HFFc6 (cell line): ENCODE data around the gene DDR1. TPM values are rescaled to one million over a fixed set of nuclear protein-coding genes. Genes with fewer than 3 reads are reported as not detected.
"Not testable (repeated sequence)": the region's sequence is repeated elsewhere in the genome, so short reads cannot be mapped to it uniquely, and the experiment has no call there.

Experiments
- DNase-seq: peaks from one replicate; pipeline ENCODE4 v3.0.0-alpha.2; 2018
- H3K27ac Mint-ChIP-seq: 2 replicates; pipeline ENCODE4 v1.8.0; 2020; ENCODE audit warnings: mild to moderate bottlenecking, mixed read lengths
- H3K27me3 Mint-ChIP-seq: 2 replicates; pipeline ENCODE4 v1.8.0; 2021; ENCODE audit warnings: mild to moderate bottlenecking, moderate library complexity, mixed read lengths; ENCODE audit not compliant: insufficient read depth
- H3K36me3 Mint-ChIP-seq: 2 replicates; pipeline ENCODE4 v1.8.0; 2021; ENCODE audit warnings: low read depth, mixed read lengths
- H3K4me1 Mint-ChIP-seq: 2 replicates; pipeline ENCODE4 v1.8.0; 2020; ENCODE audit warnings: low read depth, mixed read lengths
- H3K4me3 Mint-ChIP-seq: 2 replicates; pipeline ENCODE4 v1.8.0; 2020; ENCODE audit warnings: mild to moderate bottlenecking, moderate library complexity, mixed read lengths
- H3K9me3 Mint-ChIP-seq: 2 replicates; pipeline ENCODE4 v1.8.0; 2020; ENCODE audit warnings: mild to moderate bottlenecking, mixed read lengths
- total RNA-seq, 6 experiments: library from RNA; stranded (reverse); fragmentation: NEBNext Ultra II Directional; extraction: Animal tissue kit (Norgen Biotek cat#: 25700); gene quantifications; 2 replicates in 1 of 6; 3 replicates in 5 of 6; pipeline ENCODE4 v1.2.3, GENCODE V29; 2021
- TF ChIP-seq, protein P1 (sequence below): fragments of 200-600 bp; sonication (generic); IDR thresholded peaks from 2 replicates; pipeline ENCODE4 v1.5.0; 2021; ENCODE audit warnings: antibody characterized with exemption, mild to moderate bottlenecking

DDR1 gene
- total RNA-seq, 6 experiments from 2014 or later: 28.0 to 42.5 (median 31.6) TPM

DNA sequence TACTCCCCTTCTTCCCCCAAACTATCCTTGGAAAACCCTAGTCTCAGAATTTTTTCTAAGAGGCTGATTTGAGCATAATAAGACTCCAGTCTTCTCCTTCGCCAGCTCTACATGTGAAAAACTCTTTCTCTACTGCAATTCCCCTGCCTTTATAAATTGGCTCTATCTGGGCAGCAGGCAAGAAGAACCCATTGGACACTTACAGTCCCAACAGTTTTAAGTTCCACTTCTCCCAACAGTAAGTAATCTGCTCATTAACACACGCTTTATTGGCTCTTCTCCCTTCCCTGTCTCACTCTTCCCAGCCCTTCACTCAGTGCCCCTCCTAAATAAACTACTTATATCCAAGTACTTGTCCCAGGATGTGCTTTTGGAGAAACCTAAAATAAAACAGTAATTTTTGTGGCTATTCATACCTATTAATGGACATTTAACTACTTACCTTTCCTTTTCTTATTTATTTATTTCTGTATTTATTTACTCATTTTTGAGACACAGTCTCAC, 11.1 kb upstream of the DDR1 start:
- Mint-ChIP-seq H3K9me3 (peaks cover 49% of the 10 kb centered on the region), H3K4me1 (peaks cover 13% of the 10 kb centered on the region), H3K36me3 (peaks cover 35% of the 10 kb centered on the region), H3K4me3 (no peak overlapping the region), H3K27me3 (no peaks in the 10 kb centered on the region; the same call in none of the 2 replicates), H3K27ac (no peak overlapping the region)
- TF ChIP-seq, protein P1, sequence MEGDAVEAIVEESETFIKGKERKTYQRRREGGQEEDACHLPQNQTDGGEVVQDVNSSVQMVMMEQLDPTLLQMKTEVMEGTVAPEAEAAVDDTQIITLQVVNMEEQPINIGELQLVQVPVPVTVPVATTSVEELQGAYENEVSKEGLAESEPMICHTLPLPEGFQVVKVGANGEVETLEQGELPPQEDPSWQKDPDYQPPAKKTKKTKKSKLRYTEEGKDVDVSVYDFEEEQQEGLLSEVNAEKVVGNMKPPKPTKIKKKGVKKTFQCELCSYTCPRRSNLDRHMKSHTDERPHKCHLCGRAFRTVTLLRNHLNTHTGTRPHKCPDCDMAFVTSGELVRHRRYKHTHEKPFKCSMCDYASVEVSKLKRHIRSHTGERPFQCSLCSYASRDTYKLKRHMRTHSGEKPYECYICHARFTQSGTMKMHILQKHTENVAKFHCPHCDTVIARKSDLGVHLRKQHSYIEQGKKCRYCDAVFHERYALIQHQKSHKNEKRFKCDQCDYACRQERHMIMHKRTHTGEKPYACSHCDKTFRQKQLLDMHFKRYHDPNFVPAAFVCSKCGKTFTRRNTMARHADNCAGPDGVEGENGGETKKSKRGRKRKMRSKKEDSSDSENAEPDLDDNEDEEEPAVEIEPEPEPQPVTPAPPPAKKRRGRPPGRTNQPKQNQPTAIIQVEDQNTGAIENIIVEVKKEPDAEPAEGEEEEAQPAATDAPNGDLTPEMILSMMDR: no peak
- DNase-seq: no peak

DNA sequence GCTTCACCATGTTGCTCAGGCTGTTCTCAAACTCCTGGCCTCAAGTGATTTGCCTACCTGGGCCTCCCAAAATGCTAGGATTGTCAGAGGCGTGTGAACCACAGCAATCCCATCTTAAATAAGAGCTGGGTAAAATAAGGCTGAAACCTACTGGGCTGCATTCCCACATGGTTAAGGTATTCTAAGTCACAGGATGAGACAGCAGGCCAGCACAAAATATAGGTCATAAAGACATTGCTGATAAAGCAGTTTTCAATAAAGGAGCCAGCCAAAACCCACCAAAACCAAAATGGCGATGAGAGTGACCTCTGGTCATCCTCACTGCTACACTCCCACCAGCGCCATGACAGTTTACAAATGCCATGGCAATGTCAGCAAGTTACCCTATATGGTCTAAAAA, 10.5 kb upstream of the DDR1 start:
- H3K27ac Mint-ChIP-seq, H3K4me3 Mint-ChIP-seq, H3K27me3 Mint-ChIP-seq, DNase-seq: not testable (repeated sequence)
- peaks cover 32% of the 10 kb centered on the region for H3K36me3 Mint-ChIP-seq
- H3K4me1 Mint-ChIP-seq: peaks cover 13% of the 10 kb centered on the region
- peaks cover 45% of the 10 kb centered on the region for H3K9me3 Mint-ChIP-seq

DNA sequence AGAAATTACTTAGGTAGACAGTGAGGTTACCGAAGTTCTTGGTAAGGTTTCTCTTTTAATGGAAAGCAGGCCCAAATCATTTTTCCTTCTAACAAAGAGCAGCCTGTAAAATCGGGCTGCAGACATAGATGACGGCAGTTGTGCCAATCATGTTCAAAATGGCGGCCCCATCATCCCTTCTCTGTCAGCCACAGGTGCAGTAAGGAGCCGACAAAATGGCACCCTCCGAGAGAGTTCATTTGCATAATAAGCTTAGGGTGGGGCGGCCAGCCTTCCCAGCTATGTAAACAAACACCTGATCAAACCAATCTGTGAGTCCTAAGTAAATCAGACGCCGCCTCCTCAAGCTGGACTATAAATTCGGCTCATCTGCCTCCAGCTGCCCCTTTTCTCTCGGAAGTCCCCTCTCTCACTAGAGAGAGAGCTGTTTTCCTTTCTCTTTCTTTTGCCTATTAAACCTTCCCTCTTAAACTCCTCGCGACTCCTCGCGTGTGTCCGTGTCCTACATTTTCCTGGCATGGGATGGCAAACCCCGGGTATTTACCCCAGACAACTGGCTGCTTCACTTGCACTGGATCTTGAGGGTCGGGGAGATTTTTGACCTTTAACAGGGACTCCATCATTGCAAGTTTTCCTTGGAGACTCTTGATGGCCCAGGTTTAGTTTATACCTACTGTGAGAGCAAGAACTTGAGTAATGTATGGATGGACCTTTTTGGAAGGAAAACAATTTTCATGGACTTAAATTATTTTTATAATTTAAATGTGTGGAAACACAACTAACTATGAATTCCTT, 8.9 kb upstream of the DDR1 start:
- Mint-ChIP-seq H3K9me3 (peaks cover 32% of the 10 kb centered on the region), H3K4me3 (no peak overlapping the region), H3K27ac (no peak overlapping the region), H3K4me1 (peaks cover 13% of the 10 kb centered on the region), H3K36me3 (peaks cover 22% of the 10 kb centered on the region), H3K27me3 (no peaks in the 10 kb centered on the region; the same call in none of the 2 replicates)
- DNase-seq: no peak
- TF ChIP-seq, protein P1: no peak

DNA sequence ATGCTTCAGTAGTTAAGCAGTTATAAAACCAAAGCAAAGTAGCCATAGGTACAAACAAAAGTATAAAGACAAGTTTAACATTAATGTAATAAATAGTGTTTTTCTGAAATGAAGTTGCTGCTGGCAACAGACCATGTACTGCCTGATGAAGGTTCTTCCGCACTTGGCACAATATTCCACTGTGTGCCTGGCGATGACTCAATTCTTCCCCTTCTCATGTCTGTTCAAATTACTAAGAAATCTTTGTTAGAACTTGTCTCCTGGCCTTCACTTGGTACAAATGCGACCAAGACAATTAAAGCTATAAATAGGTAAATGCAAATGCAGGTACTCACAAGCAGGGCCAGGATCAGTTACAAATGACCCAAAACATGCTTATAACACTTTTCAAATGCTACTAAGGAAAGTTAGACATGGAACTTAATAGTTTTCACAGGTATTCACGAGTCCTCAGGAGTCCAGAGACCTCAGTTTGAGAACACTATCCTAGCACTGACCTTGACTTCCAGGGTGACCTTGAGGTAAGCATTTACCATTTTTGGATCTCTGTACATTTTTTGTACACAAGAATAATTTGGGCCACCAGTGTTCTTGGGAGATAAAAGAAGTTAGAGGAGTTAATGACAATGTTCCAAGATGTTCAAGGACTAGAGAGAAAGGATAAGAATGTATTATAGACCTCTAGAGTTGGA, 8.1 kb upstream of the DDR1 start:
- 0 out of 2 replicates have a peak overlapping the region, but pooled peaks have one; percentile 31 for H3K27ac Mint-ChIP-seq
- H3K4me1 Mint-ChIP-seq: peaks cover 13% of the 10 kb centered on the region
- no peaks in the 10 kb centered on the region; the same call in none of the 2 replicates for H3K27me3 Mint-ChIP-seq
- DNase-seq: no peak
- H3K9me3 Mint-ChIP-seq: peaks cover 25% of the 10 kb centered on the region
- TF ChIP-seq, protein P1: no peak
- peaks cover 22% of the 10 kb centered on the region for H3K36me3 Mint-ChIP-seq
- H3K4me3 Mint-ChIP-seq: no peak overlapping the region; the same call in 1 of the 2 replicates

DNA sequence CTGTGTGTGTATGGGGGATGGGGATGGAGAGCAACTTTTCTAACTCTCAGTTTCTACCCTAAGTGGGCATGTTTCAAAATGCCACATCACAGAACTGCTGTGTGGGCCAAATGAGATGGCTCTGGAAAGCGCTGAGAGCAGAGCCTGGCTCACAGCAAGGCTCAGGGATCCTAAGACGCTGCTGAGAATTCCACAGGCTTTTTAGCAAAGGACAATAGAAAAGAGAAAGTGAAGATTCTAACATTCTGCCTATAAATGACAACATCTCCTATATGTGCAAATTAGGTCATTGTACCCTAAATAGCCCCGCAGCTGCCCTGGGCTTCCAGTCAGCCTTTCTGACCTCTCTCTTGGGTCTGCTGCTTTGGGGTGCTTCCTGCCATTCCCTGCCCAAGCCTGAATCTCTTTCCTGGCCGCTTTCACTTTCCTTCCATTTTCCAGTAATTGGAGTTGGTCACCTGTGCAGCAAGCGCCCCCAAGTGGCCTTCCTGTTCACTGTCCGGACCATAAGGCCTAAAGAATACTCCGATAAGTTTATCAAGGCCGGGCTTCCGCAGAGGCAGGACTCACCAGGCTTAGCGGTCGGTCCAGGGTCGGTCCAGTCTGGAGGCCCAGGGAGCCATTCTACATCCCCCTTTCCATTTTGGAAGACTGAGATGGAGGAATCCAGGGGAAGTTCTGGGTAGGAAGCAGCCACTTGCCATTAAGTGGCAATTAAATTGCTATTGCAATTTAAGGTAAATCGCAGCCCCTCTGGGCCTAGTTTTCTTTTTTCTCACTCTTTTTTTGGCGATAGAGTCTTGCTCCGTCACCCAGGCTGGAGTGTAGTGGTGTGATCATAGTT, 6.7 kb upstream of the DDR1 start:
- peaks cover 10% of the 10 kb centered on the region for H3K9me3 Mint-ChIP-seq
- H3K36me3 Mint-ChIP-seq: peaks cover 9% of the 10 kb centered on the region; the same call in 1 of the 2 replicates
- H3K4me1 Mint-ChIP-seq: peaks cover 26% of the 10 kb centered on the region
- H3K4me3 Mint-ChIP-seq: peak overlapping the region; percentile 84
- H3K27ac Mint-ChIP-seq: peak overlapping the region; percentile 90
- DNase-seq: peak; percentile 83
- TF ChIP-seq, protein P1: peak; percentile 94
- peaks cover 3% of the 10 kb centered on the region for H3K27me3 Mint-ChIP-seq
